OCI-LY7 (cell line): ENCODE results near the gene GNB2. TPM values are rescaled to one million over a fixed set of nuclear protein-coding genes. Genes with fewer than 3 reads are reported as not detected.
"Not testable (repeated sequence)": the region's sequence is repeated elsewhere in the genome, so short reads cannot be mapped to it uniquely, and the experiment has no call there.

Experiments used
- BruUV-seq: library from RNA; stranded (reverse); fragments of 400-500 nt; replicated peaks from 2 replicates; lab custom pipeline; 2021; lab: Mats Ljungman, UMichigan
- CTCF ChIA-PET: fragments of 300-600 bp; sonication (Branson Sonifier 250); formaldehyde crosslinking; loops from one replicate; lab custom pipeline; 2022; ENCODE audit warnings: antibody characterized with exemption; ENCODE audit not compliant: unreplicated experiment; lab: Charles Lee
- POLR2A ChIA-PET: fragments of 300-600 bp; sonication (Branson Sonifier 250); formaldehyde crosslinking; loops from one replicate; lab custom pipeline; 2022; ENCODE audit warnings: antibody characterized with exemption; lab: Charles Lee
- DNase-seq: peaks from one replicate; pipeline ENCODE4 v3.0.0-alpha.2; 2015; ENCODE audit warnings: low spot score
- H2AFZ ChIP-seq: fragments of 200-600 bp; sonication (generic), shearing (Covaris generic); 2 replicates; pipeline ENCODE4 v1.6.1; 2014; ENCODE audit warnings: mild to moderate bottlenecking, antibody characterized with exemption, low read length, moderate library complexity
- H3K27ac ChIP-seq: fragments of 200-600 bp; sonication (generic); 2 replicates; pipeline ENCODE4 v1.5.1; 2014; ENCODE audit warnings: mixed run types, low read depth, mild to moderate bottlenecking, moderate library complexity, low read length, inconsistent platforms; ENCODE audit not compliant: poor library complexity, severe bottlenecking
- H3K36me3 ChIP-seq: fragments of 200-600 bp; sonication (generic); 2 replicates; pipeline ENCODE4 v1.6.1; 2014; ENCODE audit warnings: mild to moderate bottlenecking, antibody characterized with exemption, low read length, moderate library complexity, mixed read lengths; ENCODE audit not compliant: insufficient read depth
- H3K4me1 ChIP-seq: fragments of 200-600 bp; sonication (generic); 2 replicates; pipeline ENCODE4 v1.5.1; 2014; ENCODE audit warnings: mild to moderate bottlenecking, low read length; ENCODE audit not compliant: insufficient read depth, poor library complexity, severe bottlenecking
- H3K4me2 ChIP-seq: fragments of 200-600 bp; sonication (generic); 2 replicates; pipeline ENCODE4 v1.6.1; 2014; ENCODE audit warnings: mild to moderate bottlenecking, low read length
- H3K4me3 ChIP-seq: fragments of 200-600 bp; sonication (generic); 2 replicates; pipeline ENCODE4 v1.5.1; 2014; ENCODE audit warnings: mild to moderate bottlenecking, low read depth, low read length; ENCODE audit not compliant: poor library complexity, severe bottlenecking
- H3K79me2 ChIP-seq: fragments of 200-600 bp; sonication (generic); 2 replicates; pipeline ENCODE4 v1.6.1; 2016; ENCODE audit warnings: low read depth, mild to moderate bottlenecking, low read length, moderate library complexity, mixed read lengths; ENCODE audit not compliant: insufficient read depth
- H3K9me2 ChIP-seq: fragments of 200-600 bp; sonication (generic); 2 replicates; pipeline ENCODE4 v1.6.1; 2016; ENCODE audit warnings: mild to moderate bottlenecking, low read length, mixed read lengths; ENCODE audit not compliant: insufficient read depth
- H3K9me3 ChIP-seq: fragments of 200-600 bp; sonication (generic); 2 replicates; pipeline ENCODE4 v1.6.1; 2014; ENCODE audit warnings: mild to moderate bottlenecking, mixed run types, low read length, mixed read lengths
- H4K20me1 ChIP-seq: fragments of 200-600 bp; sonication (generic); 2 replicates; pipeline ENCODE4 v1.6.1; 2014; ENCODE audit warnings: mild to moderate bottlenecking, antibody characterized with exemption, low read length, moderate library complexity, mixed read lengths; ENCODE audit not compliant: insufficient read depth
- EZH2phosphoT487 ChIP-seq: fragments of 200-600 bp; sonication (generic); IDR thresholded peaks from 2 replicates; pipeline ENCODE4 v1.6.1; 2018; ENCODE audit warnings: low read depth, borderline replicate concordance, mild to moderate bottlenecking, mixed run types, antibody characterized with exemption, low read length, moderate library complexity, mixed read lengths
- intact Hi-C: fragments of 100-400 bp; cut with micrococcal nuclease; formaldehyde crosslinking; loops from one replicate; pipeline ENCODE4 v1.10.0; 2022; ENCODE audit not compliant: unreplicated experiment
- total RNA-seq, 2 experiments: library from RNA; depleted of rRNA in 1 of 2; stranded (reverse); fragments of >200 nt in 1 of 2; shearing (Covaris generic) in 1 of 2; gene quantifications; 2 replicates each; pipeline ENCODE4 v1.2.3, GENCODE V29; 2014 to 2022
- TF ChIP-seq, protein P1 (sequence below): fragments of 200-600 bp; sonication (generic); conservative IDR thresholded peaks from 2 replicates; pipeline ENCODE4 v1.5.1; 2014; ENCODE audit warnings: mild to moderate bottlenecking, antibody characterized with exemption, low read length, moderate library complexity, mixed read lengths

GNB2 gene
- total RNA-seq, 2 experiments from 2014 or later = 80.4 to 174 TPM

DNA sequence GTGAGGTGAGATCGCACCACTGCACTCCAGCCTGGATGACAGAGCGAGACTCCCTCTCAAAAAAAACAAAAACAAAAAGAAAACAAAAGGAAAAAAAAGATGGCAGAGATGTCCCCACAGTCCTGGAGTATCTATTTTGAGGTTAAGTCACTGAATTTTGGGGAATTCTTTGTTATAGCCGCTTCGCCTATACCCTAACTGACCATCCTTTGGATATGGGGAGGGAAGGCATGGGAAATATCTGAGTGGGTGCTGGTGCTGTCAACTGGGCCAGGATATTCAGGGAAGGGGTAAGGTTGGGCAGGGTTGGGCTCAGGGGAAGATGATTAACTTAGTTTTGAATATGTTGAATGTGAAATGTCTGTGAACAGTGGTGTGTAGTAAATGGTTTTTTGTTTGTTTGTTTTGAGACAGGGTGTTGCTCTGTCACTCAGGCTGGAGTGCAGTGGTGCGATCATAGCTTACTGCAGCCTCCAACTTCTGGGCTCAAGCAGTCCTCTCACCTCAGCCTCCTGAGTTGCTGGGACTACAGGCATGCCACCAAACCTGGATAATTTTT, 8.3 kb upstream of the GNB2 start:
- ChIA-PET POLR2A (no interaction called here), CTCF (no interaction called here)
- intact Hi-C loops = no loop called here
- no peaks in the 10 kb centered on the region for H3K4me1 ChIP-seq
- DNase-seq = no peak
- H3K4me2 ChIP-seq = no peak overlapping the region
- no peak overlapping the region for H3K27ac ChIP-seq
- H3K36me3 ChIP-seq = no peaks in the 10 kb centered on the region
- H4K20me1 ChIP-seq = no peaks in the 10 kb centered on the region
- no TSS peak for BruUV-seq
- no peak overlapping the region for H3K4me3 ChIP-seq
- no peaks in the 10 kb centered on the region for H3K9me2 ChIP-seq
- TF ChIP-seq EZH2phosphoT487 = no peak
- TF ChIP-seq, protein P1, sequence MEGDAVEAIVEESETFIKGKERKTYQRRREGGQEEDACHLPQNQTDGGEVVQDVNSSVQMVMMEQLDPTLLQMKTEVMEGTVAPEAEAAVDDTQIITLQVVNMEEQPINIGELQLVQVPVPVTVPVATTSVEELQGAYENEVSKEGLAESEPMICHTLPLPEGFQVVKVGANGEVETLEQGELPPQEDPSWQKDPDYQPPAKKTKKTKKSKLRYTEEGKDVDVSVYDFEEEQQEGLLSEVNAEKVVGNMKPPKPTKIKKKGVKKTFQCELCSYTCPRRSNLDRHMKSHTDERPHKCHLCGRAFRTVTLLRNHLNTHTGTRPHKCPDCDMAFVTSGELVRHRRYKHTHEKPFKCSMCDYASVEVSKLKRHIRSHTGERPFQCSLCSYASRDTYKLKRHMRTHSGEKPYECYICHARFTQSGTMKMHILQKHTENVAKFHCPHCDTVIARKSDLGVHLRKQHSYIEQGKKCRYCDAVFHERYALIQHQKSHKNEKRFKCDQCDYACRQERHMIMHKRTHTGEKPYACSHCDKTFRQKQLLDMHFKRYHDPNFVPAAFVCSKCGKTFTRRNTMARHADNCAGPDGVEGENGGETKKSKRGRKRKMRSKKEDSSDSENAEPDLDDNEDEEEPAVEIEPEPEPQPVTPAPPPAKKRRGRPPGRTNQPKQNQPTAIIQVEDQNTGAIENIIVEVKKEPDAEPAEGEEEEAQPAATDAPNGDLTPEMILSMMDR = no peak
- H2AFZ ChIP-seq = no peak overlapping the region
- H3K9me3 ChIP-seq = no peaks in the 10 kb centered on the region
- H3K79me2 ChIP-seq = no peaks in the 10 kb centered on the region

DNA sequence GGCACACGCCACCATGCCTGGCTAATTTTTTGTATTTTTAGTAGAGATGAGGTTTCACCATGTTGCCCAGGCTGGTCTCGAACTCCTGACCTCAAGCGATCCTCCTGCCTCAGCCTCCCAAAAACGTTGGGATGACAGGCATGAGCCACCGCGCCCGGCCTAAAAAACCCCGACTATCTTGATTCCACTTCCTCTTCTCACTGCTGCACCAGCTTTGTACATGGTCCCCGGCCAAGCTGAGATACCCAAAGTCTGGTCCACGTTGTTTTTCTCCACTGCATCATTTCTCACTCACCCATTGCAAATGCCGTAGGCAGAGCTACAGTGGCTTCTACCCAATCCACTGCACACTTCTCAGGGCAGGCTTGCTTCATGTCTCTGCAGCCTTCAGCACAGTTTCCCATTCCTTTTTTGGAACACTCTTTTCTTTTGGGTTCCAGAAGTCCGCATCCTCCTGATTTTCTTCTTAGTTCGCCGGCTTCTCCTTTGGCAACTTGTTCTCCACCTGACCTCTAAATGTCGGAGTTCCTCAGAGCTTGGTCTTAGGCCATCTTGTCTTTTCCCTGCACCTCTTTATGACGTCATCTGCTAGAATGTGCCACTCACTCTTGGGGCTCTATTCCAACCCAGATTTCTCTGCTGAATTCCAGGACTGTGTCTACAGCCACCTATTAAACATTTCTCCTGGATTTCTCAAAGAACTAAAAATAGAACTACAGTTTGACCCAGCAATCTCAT, 6.0 kb upstream of the GNB2 start:
- Histone ChIP-seq H3K27ac (no peak overlapping the region), H3K4me1 (no peaks in the 10 kb centered on the region), H3K9me2 (no peaks in the 10 kb centered on the region), H4K20me1 (no peaks in the 10 kb centered on the region), H3K79me2 (no peaks in the 10 kb centered on the region), H2AFZ (no peak overlapping the region), H3K36me3 (no peaks in the 10 kb centered on the region), H3K9me3 (no peaks in the 10 kb centered on the region), H3K4me2 (no peak overlapping the region), H3K4me3 (no peak overlapping the region)
- ChIA-PET CTCF (no interaction called here), POLR2A (no interaction called here)
- no peak for DNase-seq
- intact Hi-C loops = no loop called here
- TF ChIP-seq, protein P1 = no peak
- TF ChIP-seq EZH2phosphoT487 = no peak
- no TSS peak for BruUV-seq

GRCh38 chr7:100668069-100668449, 5.5 kb upstream of the GNB2 start:
- no peak overlapping the region for H3K27ac ChIP-seq
- ChIA-PET CTCF (interaction anchor here (0.5 kb wide), 1 partner anchor 109 kb away, joined by 5 read pairs; no protein-coding TSS in a partner anchor), POLR2A (no interaction called here)
- no peak overlapping the region for H3K4me2 ChIP-seq
- H2AFZ ChIP-seq = no peak overlapping the region
- no peaks in the 10 kb centered on the region for H3K9me2 ChIP-seq
- DNase-seq = no peak
- TF ChIP-seq, protein P1 = no peak
- TF ChIP-seq EZH2phosphoT487 = no peak
- no peaks in the 10 kb centered on the region for H3K9me3 ChIP-seq
- H3K79me2 ChIP-seq = no peaks in the 10 kb centered on the region
- BruUV-seq = no TSS peak
- H3K4me3 ChIP-seq = no peak overlapping the region
- intact Hi-C loops = no loop called here
- H4K20me1 ChIP-seq = no peaks in the 10 kb centered on the region
- H3K4me1 ChIP-seq = peaks cover 3% of the 10 kb centered on the region
- no peaks in the 10 kb centered on the region for H3K36me3 ChIP-seq

- H3K4me2 ChIP-seq, intact Hi-C loops, H3K27ac ChIP-seq, DNase-seq, CTCF ChIA-PET, H3K9me2 ChIP-seq, H4K20me1 ChIP-seq, H3K4me1 ChIP-seq, H3K4me3 ChIP-seq, H3K79me2 ChIP-seq, POLR2A ChIA-PET, H3K36me3 ChIP-seq, H3K9me3 ChIP-seq, BruUV-seq, H2AFZ ChIP-seq: not testable (repeated sequence)
Observed at GRCh38 chr7:100669106-100669505, 4.4 kb upstream of the GNB2 start.
